Adipocyte (in vitro differentiated cells): Measurements from ENCODE around the gene RTN4RL1.

ENCODE experiments used
- DNase-seq: peaks from one replicate; pipeline ENCODE4 v3.0.0-alpha.2; 2015; ENCODE audit warnings: low read depth
- H3K27me3 ChIP-seq: replicated peaks from 2 replicates; pipeline ENCODE4 v1.7.0; 2013; ENCODE audit warnings: mild to moderate bottlenecking, low read length, moderate library complexity; ENCODE audit not compliant: control insufficient read depth, insufficient read depth
- H3K36me3 ChIP-seq: 2 replicates; pipeline ENCODE4 v1.7.0; 2013; ENCODE audit warnings: low read length, mild to moderate bottlenecking, moderate library complexity; ENCODE audit not compliant: control insufficient read depth, insufficient read depth, severe bottlenecking
- H3K4me1 ChIP-seq: 2 replicates; pipeline ENCODE4 v1.7.0; 2013; ENCODE audit warnings: mild to moderate bottlenecking, low read length, moderate library complexity; ENCODE audit not compliant: control insufficient read depth, insufficient read depth
- H3K4me3 ChIP-seq: 2 replicates; pipeline ENCODE4 v1.7.0; 2013; ENCODE audit warnings: mild to moderate bottlenecking, low read length, moderate library complexity
- H3K9ac ChIP-seq: 2 replicates; pipeline ENCODE4 v1.7.0; 2013; ENCODE audit warnings: mild to moderate bottlenecking, low read length, moderate library complexity
- H3K9me3 ChIP-seq: 2 replicates; pipeline ENCODE4 v1.7.0; 2013; ENCODE audit warnings: mild to moderate bottlenecking, low read length, moderate library complexity; ENCODE audit not compliant: control insufficient read depth

Gene RTN4RL1

GRCh38 chr17:1965556-1966273 lies 59.4 kb downstream of the RTN4RL1 start:
- DNase-seq: no peak
- Histone ChIP-seq H3K9ac (no peak overlapping the region), H3K36me3 (no peaks in the 10 kb centered on the region), H3K9me3 (peaks cover 4% of the 10 kb centered on the region), H3K4me1 (peaks cover 3% of the 10 kb centered on the region), H3K4me3 (no peak overlapping the region), H3K27me3 (peaks cover 32% of the 10 kb centered on the region)

GRCh38 chr17:1963250-1963649 lies 61.9 kb downstream of the RTN4RL1 start:
- H3K36me3 ChIP-seq: no peaks in the 10 kb centered on the region

GRCh38 chr17:1961189-1961588 lies 63.9 kb downstream of the RTN4RL1 start:
- H3K27me3 ChIP-seq: peaks cover 9% of the 10 kb centered on the region
- no peaks in the 10 kb centered on the region for H3K36me3 ChIP-seq
- H3K9ac ChIP-seq: no peak overlapping the region
- peaks cover 14% of the 10 kb centered on the region for H3K4me1 ChIP-seq
- no peak overlapping the region for H3K4me3 ChIP-seq
- DNase-seq: no peak
- no peaks in the 10 kb centered on the region for H3K9me3 ChIP-seq

More at GRCh38 chr17:1963250-1963649, 61.9 kb downstream of the RTN4RL1 start:
- Histone ChIP-seq H3K9ac (no peak overlapping the region), H3K4me1 (peaks cover 14% of the 10 kb centered on the region), H3K9me3 (no peaks in the 10 kb centered on the region), H3K4me3 (no peak overlapping the region), H3K27me3 (peaks cover 14% of the 10 kb centered on the region)
- no peak for DNase-seq

GRCh38 chr17:1960545-1960912 lies 64.6 kb downstream of the RTN4RL1 start:
- no peaks in the 10 kb centered on the region for H3K9me3 ChIP-seq
- no peak overlapping the region for H3K4me3 ChIP-seq
- no peaks in the 10 kb centered on the region for H3K36me3 ChIP-seq
- peaks cover 14% of the 10 kb centered on the region for H3K4me1 ChIP-seq
- peaks cover 3% of the 10 kb centered on the region for H3K27me3 ChIP-seq
- no peak for DNase-seq
- H3K9ac ChIP-seq: no peak overlapping the region

GRCh38 chr17:1959871-1960544 lies 65.1 kb downstream of the RTN4RL1 start:
- Histone ChIP-seq H3K9me3 (no peaks in the 10 kb centered on the region), H3K9ac (no peak overlapping the region), H3K36me3 (no peaks in the 10 kb centered on the region), H3K4me1 (peaks cover 14% of the 10 kb centered on the region), H3K27me3 (peaks cover 3% of the 10 kb centered on the region), H3K4me3 (no peak overlapping the region)
- peak; percentile 68 for DNase-seq

- no peaks in the 10 kb centered on the region for H3K36me3 ChIP-seq
- H3K9me3 ChIP-seq: no peaks in the 10 kb centered on the region
- H3K4me3 ChIP-seq: no peak overlapping the region
- peaks cover 3% of the 10 kb centered on the region for H3K27me3 ChIP-seq
- H3K9ac ChIP-seq: no peak overlapping the region
- H3K4me1 ChIP-seq: peaks cover 14% of the 10 kb centered on the region
- DNase-seq: no peak
These were observed 66.8 kb downstream of the RTN4RL1 start for GRCh38 chr17:1958134-1958881.

GRCh38 chr17:1957037-1957436 lies 68.1 kb downstream of the RTN4RL1 start:
- DNase-seq: peak; percentile 32
- H3K4me3 ChIP-seq: no peak overlapping the region
- H3K9ac ChIP-seq: no peak overlapping the region
- no peaks in the 10 kb centered on the region for H3K9me3 ChIP-seq
- H3K36me3 ChIP-seq: no peaks in the 10 kb centered on the region
- H3K4me1 ChIP-seq: peaks cover 14% of the 10 kb centered on the region
- H3K27me3 ChIP-seq: peaks cover 3% of the 10 kb centered on the region

GRCh38 chr17:1956134-1956533 lies 69.0 kb downstream of the RTN4RL1 start:
- H3K36me3 ChIP-seq: no peaks in the 10 kb centered on the region
- H3K27me3 ChIP-seq: peaks cover 6% of the 10 kb centered on the region
- H3K4me3 ChIP-seq: no peak overlapping the region
- no peak overlapping the region for H3K9ac ChIP-seq
- DNase-seq: no peak
- H3K4me1 ChIP-seq: peaks cover 14% of the 10 kb centered on the region
- no peaks in the 10 kb centered on the region for H3K9me3 ChIP-seq

- H3K4me3 ChIP-seq: no peak overlapping the region
- peaks cover 13% of the 10 kb centered on the region for H3K27me3 ChIP-seq
- DNase-seq: no peak
- H3K36me3 ChIP-seq: no peaks in the 10 kb centered on the region
- peaks cover 2% of the 10 kb centered on the region for H3K4me1 ChIP-seq
- H3K9ac ChIP-seq: no peak overlapping the region
- no peaks in the 10 kb centered on the region for H3K9me3 ChIP-seq
These were observed 71.3 kb downstream of the RTN4RL1 start for GRCh38 chr17:1953831-1954230.

GRCh38 chr17:1951920-1952319 lies 73.2 kb downstream of the RTN4RL1 start:
- Histone ChIP-seq H3K27me3 (peaks cover 13% of the 10 kb centered on the region), H3K4me1 (no peaks in the 10 kb centered on the region), H3K9me3 (no peaks in the 10 kb centered on the region), H3K4me3 (no peak overlapping the region), H3K36me3 (peaks cover 1% of the 10 kb centered on the region), H3K9ac (no peak overlapping the region)
- no peak for DNase-seq

- H3K36me3 ChIP-seq: peaks cover 4% of the 10 kb centered on the region
- no peak for DNase-seq
- H3K4me3 ChIP-seq: no peak overlapping the region
- H3K9me3 ChIP-seq: no peaks in the 10 kb centered on the region
- peaks cover 13% of the 10 kb centered on the region for H3K27me3 ChIP-seq
- no peak overlapping the region for H3K9ac ChIP-seq
- no peaks in the 10 kb centered on the region for H3K4me1 ChIP-seq
These were observed 75.4 kb downstream of the RTN4RL1 start for GRCh38 chr17:1949754-1950153.
